ENCODE results near the gene SLIT1.

Gene SLIT1

GRCh38 chr10:97200616-97201015 is 14.9 kb upstream of the SLIT1 start:
- H3K4me3 ChIP-seq (ENCODE audit: low read depth in 1 of 2, low read length in 1 of 2), result no peak overlapping the region

GRCh38 chr10:97199152-97199551 is 13.4 kb upstream of the SLIT1 start:
- H3K4me3 ChIP-seq (ENCODE audit: low read depth in 1 of 2, low read length in 1 of 2), result no peak overlapping the region
- H3K4me1 ChIP-seq (ENCODE audit: control insufficient read depth in 1 of 2, insufficient read depth in 1 of 2, low read depth in 1 of 2, low read length in 1 of 2), result peaks cover 6 to 8% of the 10 kb centered on the region in 2 experiments

More at GRCh38 chr10:97200616-97201015, 14.9 kb upstream of the SLIT1 start:
- peaks cover 63% of the 10 kb centered on the region for H3K27me3 ChIP-seq
- H3K27ac ChIP-seq, result no peak overlapping the region
- H3K9me3 ChIP-seq, result no peaks in the 10 kb centered on the region
- H3K4me1 ChIP-seq (ENCODE audit: control insufficient read depth in 1 of 2, insufficient read depth in 1 of 2, low read depth in 1 of 2, low read length in 1 of 2), result peaks cover 6 to 8% of the 10 kb centered on the region in 2 experiments
- no peaks in the 10 kb centered on the region for H3K36me3 ChIP-seq
- no peak for TF ChIP-seq CTCF (IDR thresholded peaks at IDR 0.05)

GRCh38 chr10:97197030-97197500 is 11.3 kb upstream of the SLIT1 start:
- Histone ChIP-seq H3K9me3 (no peaks in the 10 kb centered on the region), H3K4me3 (ENCODE audit: low read depth in 1 of 2, low read length in 1 of 2) (no peak overlapping the region), H3K27me3 (peaks cover 98% of the 10 kb centered on the region), H3K36me3 (no peaks in the 10 kb centered on the region), H3K4me1 (ENCODE audit: control insufficient read depth in 1 of 2, insufficient read depth in 1 of 2, low read depth in 1 of 2, low read length in 1 of 2) (peaks cover 6 to 8% of the 10 kb centered on the region in 2 experiments), H3K27ac (no peak overlapping the region)
- TF ChIP-seq CTCF (IDR thresholded peaks at IDR 0.05), result no peak

More at GRCh38 chr10:97199152-97199551, 13.4 kb upstream of the SLIT1 start:
- no peak for TF ChIP-seq CTCF (IDR thresholded peaks at IDR 0.05)
- H3K9me3 ChIP-seq, result no peaks in the 10 kb centered on the region
- H3K36me3 ChIP-seq, result no peaks in the 10 kb centered on the region
- peaks cover 78% of the 10 kb centered on the region for H3K27me3 ChIP-seq
- H3K27ac ChIP-seq, result no peak overlapping the region

GRCh38 chr10:97196223-97197029 is 10.7 kb upstream of the SLIT1 start:
- Histone ChIP-seq H3K9me3 (no peaks in the 10 kb centered on the region), H3K4me3 (ENCODE audit: low read depth in 1 of 2, low read length in 1 of 2) (peak overlapping the region; percentile 29 to 39), H3K27me3 (peaks cover 100% of the 10 kb centered on the region), H3K36me3 (no peaks in the 10 kb centered on the region), H3K27ac (no peak overlapping the region), H3K4me1 (ENCODE audit: control insufficient read depth in 1 of 2, insufficient read depth in 1 of 2, low read depth in 1 of 2, low read length in 1 of 2) (peaks cover 6 to 8% of the 10 kb centered on the region in 2 experiments)
- TF ChIP-seq CTCF (IDR thresholded peaks at IDR 0.05), result no peak

GRCh38 chr10:97195706-97196222 is 10.0 kb upstream of the SLIT1 start:
- Histone ChIP-seq H3K9me3 (no peaks in the 10 kb centered on the region), H3K27ac (no peak overlapping the region), H3K4me3 (ENCODE audit: low read depth in 1 of 2, low read length in 1 of 2) (peak overlapping the region in 1 of 2 experiments; percentile 39), H3K36me3 (no peaks in the 10 kb centered on the region), H3K4me1 (ENCODE audit: control insufficient read depth in 1 of 2, insufficient read depth in 1 of 2, low read depth in 1 of 2, low read length in 1 of 2) (peaks cover 6 to 8% of the 10 kb centered on the region in 2 experiments), H3K27me3 (peaks cover 99% of the 10 kb centered on the region)
- no peak for TF ChIP-seq CTCF (IDR thresholded peaks at IDR 0.05)
